AG08396 (cell line): Measurements from ENCODE around the gene DNM3.
"Not testable (repeated sequence)": the region's sequence is repeated elsewhere in the genome, so short reads cannot be mapped to it uniquely, and the experiment has no call there.

Experiments used
- DNase-seq: peaks from one replicate; pipeline ENCODE4 v3.0.0; 2012; ENCODE audit warnings: low spot score, mixed read lengths

DNM3 gene

DNA sequence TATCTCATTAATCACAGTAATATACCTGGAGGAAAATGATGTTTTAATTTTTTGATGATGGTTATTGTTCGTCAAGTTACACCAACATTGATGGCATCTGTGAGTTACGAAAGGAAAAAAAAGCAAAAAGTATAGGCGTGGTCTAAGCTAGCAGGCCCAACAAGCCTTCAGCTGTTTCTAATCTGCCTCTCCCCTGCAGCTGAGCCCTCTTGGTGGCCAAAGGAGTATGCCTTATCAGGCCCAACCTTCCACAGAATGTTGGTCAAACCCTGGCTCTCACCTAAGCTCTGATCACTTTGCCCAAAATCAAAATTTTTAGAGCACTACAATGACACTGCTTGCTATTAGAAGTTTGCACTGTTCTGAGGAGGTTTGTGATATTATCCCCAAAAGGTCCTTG, 584.0 kb downstream of the DNM3 start:
- DNase-seq = no peak

DNA sequence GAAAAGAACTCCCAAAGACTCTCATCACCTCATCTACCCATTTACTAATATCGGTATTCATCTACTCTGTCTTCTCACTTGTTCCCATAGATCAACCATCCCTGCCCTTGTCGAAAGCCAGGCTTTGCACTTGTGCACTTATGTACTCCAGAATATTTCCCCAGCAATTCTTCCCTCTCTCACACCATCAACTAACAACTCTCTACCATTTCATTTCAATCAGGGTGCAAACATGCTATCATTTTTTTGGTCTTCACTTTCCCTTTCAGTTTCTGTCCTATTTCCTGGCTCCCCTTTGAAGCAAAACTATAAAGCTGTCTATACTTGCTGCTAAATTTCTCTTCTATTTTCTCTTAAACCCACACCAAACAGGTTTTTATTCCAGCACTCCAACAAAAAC, 585.9 kb downstream of the DNM3 start:
- DNase-seq = no peak

DNA sequence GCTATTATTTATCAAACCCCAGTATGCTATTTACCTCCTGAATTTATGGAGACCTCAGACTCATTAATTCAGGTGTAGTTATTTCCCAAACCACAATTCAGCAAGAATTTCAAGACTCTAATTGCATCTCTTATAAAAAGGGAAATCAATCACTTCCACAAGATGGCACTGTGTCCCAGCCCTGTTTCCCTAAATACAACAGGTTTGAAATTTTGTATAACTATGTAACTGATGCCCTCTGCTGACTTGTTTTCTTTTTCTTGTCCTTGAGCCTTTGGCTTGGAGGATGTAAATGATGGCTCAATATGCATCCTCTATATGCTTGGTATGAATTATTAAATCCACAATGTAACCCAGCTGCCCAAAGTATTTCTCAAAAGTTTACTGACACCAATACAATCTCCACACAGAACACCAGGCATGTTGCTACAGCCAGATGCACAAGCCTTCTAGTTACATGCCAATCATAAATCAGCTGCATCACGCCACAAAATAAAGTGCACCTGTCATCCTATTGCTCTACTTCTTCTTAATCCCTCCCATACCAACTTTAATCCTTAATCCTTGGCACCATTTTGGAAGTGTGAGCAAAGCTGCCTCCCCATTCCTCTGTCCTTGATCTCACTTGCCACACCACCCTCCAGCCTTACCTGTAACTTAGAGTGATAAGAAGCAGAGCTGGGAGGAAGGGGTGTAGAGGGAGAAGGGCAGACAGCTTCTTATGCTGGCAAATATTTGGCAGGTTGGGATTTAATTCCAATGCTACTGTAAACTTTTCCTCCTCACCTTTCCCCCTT, 588.2 kb downstream of the DNM3 start:
- peak; percentile 43 for DNase-seq

DNA sequence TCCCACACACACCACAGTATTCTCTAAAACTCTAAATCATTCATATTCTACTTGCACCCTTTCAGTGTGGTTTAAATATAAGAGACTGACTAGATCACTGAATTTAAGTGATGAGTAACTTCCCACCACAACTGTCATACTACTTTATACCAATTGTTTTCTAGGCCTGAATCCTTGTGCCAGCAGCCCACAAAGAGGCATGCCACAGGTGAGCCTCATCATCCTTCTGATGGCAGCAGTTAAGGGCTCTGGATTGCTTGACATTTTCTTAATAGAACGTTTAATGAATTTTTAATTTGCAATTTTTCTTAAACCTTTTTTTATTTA, 588.8 kb downstream of the DNM3 start:
- no peak for DNase-seq

DNA sequence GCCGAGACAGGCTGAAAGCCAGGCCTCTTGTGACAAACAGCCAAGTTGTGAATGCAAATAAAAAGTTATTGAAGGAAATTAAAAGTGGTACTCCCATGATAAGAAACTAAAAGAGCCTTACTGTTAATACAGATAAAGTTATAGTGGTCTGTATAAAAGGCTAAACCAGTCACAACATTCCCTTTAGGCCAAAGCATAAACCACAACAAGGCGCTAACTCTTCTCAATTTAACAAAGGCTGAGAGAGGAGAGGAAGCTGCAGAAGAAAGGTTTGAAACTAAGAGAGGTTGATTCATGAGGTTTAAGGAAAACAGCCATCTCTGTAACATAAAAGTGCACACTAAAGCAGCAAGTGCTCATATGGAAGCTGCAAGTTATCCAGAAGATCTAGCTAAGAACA, 589.9 kb downstream of the DNM3 start:
- no peak for DNase-seq

DNA sequence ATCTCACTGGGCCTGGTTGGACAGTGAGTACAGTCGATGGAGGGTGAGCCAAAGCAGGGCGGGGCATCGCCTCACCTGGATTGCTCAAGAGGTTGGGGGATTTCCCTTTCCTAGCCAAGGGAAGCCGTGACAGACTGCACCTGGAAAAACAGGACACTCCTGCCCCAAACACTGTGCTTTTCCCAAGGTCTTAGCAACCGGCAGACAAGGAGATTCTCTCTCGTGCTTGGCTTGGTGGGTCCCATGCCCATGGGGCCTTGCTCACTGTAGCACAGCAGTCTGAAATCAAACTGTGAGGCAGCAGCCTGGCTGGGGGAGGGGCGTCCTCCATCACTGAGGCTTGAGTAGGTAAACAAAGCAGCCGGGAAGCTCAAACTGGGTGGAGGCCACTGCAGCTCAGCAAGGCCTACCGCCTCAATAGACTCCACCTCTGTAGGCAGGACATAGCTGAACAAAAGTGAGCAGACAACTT, 590.5 kb downstream of the DNM3 start:
- DNase-seq = no peak

DNA sequence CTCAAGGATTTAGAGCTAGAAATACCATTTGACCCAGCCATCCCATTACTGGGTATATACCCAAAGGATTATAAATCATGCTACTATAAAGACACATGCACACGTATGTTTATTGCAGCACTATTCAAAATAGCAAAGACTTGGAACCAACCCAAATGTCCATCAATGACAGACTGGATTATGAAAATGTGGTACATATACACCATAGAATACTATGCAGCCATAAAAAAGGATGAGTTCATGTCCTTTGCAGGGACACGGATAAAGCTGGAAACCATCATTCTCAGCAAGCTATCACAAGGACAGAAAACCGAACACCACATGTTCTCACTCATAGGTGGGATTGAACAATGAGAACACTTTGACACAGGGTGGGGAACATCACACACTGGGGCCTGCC, 595.9 kb downstream of the DNM3 start:
- not testable (repeated sequence) for DNase-seq

DNA sequence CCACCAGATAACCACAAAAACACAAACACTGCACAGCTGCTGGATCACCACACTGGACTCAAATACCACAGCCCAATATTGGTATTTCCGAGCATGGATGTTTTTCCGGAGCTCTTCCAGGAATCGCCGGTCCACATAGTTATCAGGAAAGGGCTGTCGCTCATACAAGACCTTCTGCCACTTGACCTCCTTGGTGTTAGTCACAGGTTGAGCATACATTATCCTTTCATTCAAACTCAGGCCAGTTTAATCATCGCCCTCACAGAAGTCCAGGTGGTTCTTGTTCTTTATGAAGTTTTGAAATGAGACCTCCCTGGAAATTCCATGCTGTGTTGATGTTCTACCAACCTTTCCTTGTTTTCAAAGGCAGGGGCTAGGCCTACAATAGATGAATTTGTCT, 601.1 kb downstream of the DNM3 start:
- DNase-seq = no peak

DNA sequence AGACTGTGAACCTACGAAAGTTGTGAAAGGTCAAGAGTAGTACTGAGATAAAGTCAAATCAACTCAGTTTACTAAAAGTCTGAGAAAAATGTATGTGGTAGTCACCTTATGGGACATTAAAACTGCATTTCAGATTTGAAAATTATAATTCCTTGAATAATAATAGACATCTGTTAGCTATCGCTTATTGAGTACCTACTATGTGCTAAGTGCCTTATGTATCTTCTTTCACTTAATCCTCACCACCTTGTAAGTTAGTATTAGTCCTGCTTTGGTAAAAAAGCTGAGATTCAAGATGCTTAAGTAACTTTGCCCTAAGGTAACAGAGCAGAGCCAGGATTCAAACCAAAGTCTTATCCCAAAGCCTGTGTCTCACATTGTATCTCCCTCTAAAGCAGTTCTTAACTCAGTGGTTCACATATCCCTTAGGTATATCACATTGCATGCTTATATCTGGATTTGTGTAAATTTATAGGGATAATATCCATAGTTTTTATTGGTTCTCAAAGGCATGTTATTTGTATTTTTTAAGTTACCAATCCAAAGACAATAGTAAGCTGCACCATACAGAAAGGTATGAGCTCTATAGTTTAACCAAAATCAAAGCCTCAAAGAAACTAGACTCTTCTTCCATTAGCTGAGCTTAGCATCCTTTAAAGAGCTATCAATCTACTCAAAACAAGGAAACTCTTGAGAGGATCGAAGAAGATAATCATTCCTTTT, 601.7 kb downstream of the DNM3 start:
- no peak for DNase-seq

DNA sequence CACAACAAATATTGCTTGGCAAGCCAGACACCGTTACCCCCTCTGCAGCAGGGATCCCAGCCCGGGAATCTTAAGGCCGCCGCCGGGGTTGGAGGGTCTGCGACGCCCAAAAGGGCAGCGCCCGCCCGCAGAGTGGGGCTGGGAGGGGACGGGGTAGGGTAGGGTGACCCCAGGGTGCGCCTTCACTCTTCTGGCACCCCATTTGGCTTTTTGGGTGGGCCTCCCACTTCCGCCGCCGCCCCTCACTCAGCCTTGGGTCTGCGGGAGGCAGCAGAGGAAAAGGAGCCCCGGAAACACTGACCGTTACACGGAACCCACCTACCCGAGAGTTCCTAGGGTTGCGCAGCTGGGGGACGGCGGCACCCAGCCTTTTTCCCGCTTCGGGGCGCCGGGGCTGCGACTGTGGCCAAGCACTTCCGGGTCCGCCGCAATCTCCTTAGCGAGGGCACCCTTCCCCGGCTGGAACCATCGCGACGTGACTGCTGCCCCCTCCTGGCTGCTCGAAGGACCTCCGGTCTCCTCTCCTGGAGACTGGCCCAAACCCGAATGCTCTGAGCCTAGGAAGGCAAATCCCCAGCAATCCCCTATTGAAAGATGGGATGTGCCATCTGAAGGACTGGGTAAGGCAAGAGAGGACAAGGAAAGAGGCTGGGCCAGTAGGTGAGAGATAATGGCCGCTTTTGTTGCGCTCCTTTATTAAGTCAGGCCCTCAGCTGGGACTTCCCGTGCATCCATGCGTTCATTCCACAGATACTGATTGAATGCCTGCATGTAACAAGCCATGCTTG, 602.6 kb downstream of the DNM3 start, which contains the start of gene PIGC:
Gene PIGC (minus strand): TSS at position 404 of the 788 bp plus-strand sequence. CDS start 1,447 bp downstream, outside the sequence.
- DNase-seq = peak; percentile 95

DNA sequence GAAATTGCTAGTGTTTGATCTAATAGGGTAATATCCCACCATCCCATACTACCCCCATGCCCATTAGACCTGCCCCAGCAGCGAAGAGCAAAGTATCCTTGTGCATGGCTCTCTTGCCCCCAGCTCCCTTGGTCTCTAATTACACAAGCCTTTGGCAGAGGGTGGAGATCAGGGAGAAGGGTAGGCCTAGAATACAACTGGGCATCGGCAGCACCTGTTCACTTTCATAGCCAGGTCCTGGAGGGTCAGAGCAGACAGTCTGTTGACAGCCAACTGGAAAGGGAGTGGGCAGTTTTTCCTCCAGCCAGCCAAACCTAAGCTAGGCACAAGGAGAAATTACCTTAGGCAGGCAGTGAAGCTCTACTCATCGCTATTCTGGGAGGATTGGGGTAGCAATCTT, 605.2 kb downstream of the DNM3 start:
- DNase-seq = no peak

DNA sequence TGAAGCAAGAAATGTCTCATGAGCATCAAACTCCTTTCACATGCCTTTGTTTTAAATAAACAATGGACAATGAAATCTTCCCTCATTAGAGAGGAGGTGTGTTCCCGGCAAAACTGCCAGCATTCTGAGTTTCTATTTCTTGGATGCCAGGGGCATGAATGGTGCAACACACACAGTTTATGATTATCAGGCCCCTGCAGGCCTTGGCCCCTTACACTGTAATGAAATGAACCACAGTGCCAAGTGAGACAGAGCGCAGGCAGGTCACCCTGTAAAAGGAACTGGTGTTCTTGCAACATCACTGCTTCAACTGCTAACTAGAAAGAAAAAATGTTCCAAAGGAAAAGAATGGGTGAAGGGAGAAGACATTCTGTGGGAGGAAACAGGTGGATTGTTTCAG, 606.3 kb downstream of the DNM3 start:
- no peak for DNase-seq

DNA sequence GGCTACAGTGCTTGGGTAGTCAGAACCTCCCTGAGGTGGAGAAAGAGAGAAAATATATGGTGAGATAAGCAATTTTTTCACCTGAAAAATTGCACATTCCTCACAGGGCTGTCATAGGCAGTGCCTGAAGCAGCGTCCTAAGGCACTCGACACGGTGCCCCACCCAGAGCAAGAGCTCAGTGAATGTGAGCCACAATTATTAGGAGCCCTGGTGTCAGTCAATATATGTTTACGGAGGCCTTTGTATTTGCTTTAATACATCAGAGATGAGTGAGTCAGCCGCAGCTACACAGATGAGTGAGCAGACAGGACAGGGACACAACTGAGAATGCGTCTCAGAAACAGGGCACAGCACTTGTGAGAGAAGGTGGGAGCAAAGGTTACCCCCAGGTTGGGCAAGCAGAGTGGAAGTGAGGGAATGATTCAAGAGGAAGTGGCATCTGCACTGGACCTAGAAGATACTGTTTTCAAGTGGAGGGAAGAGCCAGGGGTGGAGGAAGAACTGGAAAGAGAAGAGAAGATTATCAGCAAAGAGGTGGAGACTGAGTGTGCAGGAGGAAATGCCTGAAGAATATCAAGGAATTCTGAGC, 607.8 kb downstream of the DNM3 start:
- no peak for DNase-seq

DNA sequence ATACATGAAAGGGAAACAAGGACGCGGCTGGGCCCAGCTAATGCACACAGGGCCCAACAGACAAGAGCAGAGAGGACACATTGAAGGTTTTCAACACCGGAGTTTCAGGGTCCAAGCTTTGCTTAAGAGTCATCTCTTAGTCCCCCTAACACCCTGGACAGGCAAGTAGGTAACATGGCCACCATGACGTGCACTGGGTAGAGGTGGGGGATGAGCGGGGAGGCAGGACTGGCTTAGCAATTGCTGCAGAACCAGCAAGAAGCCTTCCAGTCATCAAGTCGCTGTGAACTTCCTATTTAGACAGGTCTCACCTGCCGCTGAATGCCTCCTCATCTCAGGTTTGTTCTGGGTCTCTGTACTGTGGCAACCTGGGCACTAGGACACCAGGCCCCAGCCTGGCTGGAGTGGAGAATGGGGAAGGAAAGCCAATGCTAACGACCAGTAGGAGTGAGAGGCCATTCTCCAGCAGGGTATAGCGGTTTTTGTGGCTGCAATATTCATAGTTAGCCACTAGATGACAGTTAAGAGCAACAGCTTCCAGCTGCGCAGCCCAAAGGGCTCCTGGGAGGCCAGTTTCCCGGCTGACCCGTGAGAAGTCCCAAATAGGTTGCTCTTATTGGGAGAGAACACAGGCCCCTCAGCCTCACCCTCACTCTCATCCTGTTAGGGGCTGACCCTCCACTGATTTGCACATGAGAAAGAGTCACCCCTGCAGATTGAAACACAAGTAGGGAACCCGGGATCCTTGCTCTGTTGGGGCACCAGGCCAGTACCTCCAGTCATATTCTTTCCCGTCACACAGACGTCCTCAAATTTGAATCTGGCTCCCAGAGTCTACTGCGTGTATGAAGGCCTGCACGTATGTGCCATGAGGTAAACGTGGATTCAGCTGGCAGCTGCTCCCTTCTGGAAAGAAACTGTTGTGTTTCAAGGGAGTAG, 608.6 kb downstream of the DNM3 start:
- DNase-seq = peak; percentile 79

DNA sequence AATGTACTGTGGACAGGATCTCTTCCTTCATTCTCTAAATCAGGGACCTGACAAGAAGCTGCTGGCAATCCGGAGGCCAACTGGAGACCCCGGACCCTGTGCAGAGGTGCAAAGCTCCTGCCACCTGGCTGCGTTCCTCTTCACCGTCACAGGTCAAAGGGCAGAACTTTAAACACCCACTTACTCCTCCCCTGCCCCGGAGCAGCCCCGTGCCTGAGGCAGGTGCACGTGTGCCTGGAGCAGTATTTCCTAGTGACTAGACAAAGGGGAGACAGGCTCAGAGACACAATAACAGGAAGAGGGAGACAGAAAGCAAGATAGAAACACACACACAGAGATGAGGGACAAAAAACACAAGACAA, 609.2 kb downstream of the DNM3 start:
- no peak for DNase-seq

DNA sequence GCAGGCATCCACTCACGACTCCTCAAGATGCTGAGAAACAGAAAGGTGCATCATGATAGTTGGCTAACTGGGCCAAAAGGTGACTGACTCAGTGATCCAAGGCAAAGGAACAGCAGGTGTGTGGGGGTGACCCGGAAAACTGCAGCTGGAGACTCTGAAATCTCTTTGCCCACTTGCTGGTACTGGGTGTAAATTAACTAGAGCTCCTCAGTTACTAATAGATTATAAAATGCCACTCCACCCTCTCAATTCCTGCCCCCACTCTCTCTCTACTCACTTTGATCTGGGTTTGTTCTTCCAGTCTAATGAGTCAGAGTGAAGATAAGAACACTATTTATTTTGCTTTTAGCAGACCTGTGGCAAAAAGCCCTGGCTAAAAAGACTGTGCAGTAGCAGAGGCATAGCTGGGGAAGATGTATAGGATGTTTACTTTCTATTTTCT, 609.7 kb downstream of the DNM3 start:
- DNase-seq = peak; percentile 26

DNA sequence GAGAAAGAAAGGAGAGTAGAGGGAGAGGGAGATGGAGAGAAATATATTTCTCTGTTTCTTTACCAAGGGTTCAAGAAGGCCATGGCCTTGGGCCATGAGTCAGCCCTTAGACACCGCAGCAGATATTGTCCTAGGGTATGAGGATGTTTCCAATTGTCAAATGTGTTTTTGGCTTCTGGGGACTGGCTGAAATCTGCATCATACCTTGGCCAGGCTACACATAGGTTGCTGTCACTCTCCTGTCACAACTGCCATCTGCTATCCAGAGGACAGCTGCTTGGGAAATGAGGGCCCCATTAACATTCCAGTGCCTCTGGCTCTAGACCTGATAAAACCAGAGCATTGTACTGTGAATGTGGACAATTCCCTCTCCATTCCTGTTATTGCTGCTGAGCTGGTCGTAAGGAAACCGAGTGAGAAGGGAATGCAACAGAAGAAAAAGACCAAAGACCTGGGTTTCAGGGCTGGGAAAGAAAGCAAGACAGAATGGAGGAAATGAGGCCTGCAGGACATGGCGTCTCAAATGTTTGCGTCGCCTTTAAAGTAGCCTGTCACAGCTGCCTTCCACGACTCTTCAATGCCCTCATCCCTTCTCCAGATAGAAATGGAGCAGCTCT, 611.3 kb downstream of the DNM3 start:
- no peak for DNase-seq

DNA sequence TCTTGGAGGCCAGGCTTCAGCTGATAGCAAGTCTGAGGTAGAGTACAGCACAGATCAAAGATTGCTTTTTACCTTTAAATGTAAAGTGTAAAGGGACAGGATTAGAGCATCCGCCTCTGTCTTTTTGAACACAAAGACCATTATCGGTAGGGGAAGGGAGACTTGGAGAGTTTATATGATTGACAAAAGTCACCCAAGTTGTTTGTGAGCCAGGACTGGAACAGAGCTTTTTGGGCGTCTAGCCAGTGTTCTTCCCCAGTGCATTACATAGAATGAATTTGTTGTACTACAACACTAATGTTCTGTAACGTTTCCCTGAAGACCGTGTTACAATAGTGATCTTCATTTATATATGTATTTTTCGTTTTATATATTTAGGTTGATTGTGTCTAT, 611.9 kb downstream of the DNM3 start:
- no peak for DNase-seq

DNA sequence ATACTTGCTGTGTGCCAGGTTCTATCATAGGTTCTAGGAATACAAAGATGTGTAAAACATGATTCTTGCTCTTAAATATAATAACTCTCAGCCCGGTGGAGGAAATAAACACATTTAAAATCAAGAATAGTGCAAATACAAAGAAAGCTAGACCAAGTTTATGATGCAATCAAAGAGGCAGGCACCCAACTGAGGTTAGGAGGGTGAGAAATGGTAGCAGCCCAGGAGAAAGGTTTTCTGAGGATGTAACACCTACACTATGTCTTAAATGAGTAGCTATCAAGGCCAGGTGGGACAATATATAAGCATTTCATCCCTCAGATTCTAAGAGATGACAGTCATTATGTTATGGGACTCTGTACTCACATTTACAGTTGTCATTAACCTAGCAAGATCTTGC, 612.3 kb downstream of the DNM3 start:
- no peak for DNase-seq

DNA sequence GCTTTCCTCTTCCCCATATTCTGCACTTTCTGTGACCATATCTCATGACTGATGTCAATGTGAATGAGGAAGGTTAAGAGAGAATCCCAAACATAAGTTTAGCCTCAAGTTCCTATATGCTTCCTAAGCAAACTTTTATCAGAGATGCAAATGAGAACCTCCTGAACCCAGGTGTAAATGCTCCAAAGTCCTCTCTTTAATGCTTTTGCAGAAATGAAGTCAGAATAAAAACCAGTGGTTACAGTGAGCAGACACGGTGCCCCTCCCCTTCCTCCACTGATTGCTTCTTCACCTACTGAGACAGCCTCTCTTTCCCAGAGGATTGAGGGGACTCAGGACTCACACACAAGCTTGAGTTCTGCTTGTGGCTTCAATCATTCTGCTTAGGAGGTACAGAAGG, 614.2 kb downstream of the DNM3 start:
- DNase-seq = no peak

DNA sequence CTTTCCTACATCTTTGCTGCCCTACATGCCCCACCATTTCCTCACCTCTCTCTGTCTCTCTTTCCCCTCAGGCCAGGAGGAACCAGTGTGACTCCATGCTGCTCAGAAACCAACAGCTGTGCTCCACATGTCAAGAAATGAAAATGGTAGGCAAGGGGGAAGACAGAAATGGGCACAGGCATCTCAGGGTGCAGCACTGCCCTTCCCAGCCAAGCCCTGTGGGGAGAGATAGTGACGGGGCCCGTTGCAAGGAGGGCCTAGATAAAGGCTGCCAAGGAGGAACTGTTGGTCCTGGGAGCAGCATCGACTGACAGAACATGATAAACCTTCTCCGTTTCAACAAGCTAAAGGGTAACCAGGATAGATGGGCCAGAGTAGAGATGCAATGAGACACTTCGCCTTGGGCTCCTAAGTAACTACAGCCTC, 615.1 kb downstream of the DNM3 start:
- DNase-seq = no peak
